ENCODE measurements around the gene LAMC2.

LAMC2 gene

GRCh38 chr1:183255073-183255472 is 69.0 kb downstream of the LAMC2 start:
- no peaks in the 10 kb centered on the region for H3K9me2 ChIP-seq (replicated peaks; ENCODE audit: insufficient read depth, low read length)
- H3K27me3 ChIP-seq (replicated peaks; ENCODE audit: insufficient read depth, low read length), result no peaks in the 10 kb centered on the region
- no peaks in the 10 kb centered on the region for H3F3A ChIP-seq (ENCODE audit: insufficient read depth, low read length)
- no peaks in the 10 kb centered on the region for H3K9me3 ChIP-seq (replicated peaks; ENCODE audit: insufficient read depth, low read length)
- H3K36me3 ChIP-seq (replicated peaks; ENCODE audit: insufficient read depth, low read length), result no peaks in the 10 kb centered on the region
- DNase-seq, result no peak
- H3K79me2 ChIP-seq (ENCODE audit: low read length), result no peaks in the 10 kb centered on the region
- no peak overlapping the region for H3K27ac ChIP-seq (ENCODE audit: low read length)
- TF ChIP-seq CTCF (IDR thresholded peaks at IDR 0.05; ENCODE audit: low read length) (no peak), EZH2 (optimal IDR thresholded peaks at IDR 0.05; ENCODE audit: low read depth, low read length) (no peak), EZH2phosphoT487 (IDR thresholded peaks at IDR 0.05; ENCODE audit: low read length) (no peak)
- no peaks in the 10 kb centered on the region for H4K20me1 ChIP-seq (ENCODE audit: insufficient read depth, low read length)
- H3K4me1 ChIP-seq (ENCODE audit: low read length), result no peaks in the 10 kb centered on the region
- H3K4me3 ChIP-seq (ENCODE audit: low read length), result no peak overlapping the region
- H3K4me2 ChIP-seq (ENCODE audit: low read depth, low read length), result no peak overlapping the region
- H3K9ac ChIP-seq (ENCODE audit: low read length), result no peak overlapping the region
- H2AFZ ChIP-seq (ENCODE audit: low read length), result no peak overlapping the region

- no peak overlapping the region for H2AFZ ChIP-seq (ENCODE audit: low read length)
- H3K4me1 ChIP-seq (ENCODE audit: low read length), result no peaks in the 10 kb centered on the region
- H3K27me3 ChIP-seq (replicated peaks; ENCODE audit: insufficient read depth, low read length), result no peaks in the 10 kb centered on the region
- no peak overlapping the region for H3K9ac ChIP-seq (ENCODE audit: low read length)
- H3F3A ChIP-seq (ENCODE audit: insufficient read depth, low read length), result no peaks in the 10 kb centered on the region
- H3K4me2 ChIP-seq (ENCODE audit: low read depth, low read length), result no peak overlapping the region
- no peak overlapping the region for H3K27ac ChIP-seq (ENCODE audit: low read length)
- H3K36me3 ChIP-seq (replicated peaks; ENCODE audit: insufficient read depth, low read length), result no peaks in the 10 kb centered on the region
- H3K9me3 ChIP-seq (replicated peaks; ENCODE audit: insufficient read depth, low read length), result no peaks in the 10 kb centered on the region
- no peaks in the 10 kb centered on the region for H4K20me1 ChIP-seq (ENCODE audit: insufficient read depth, low read length)
- no peak for DNase-seq
- no peaks in the 10 kb centered on the region for H3K9me2 ChIP-seq (replicated peaks; ENCODE audit: insufficient read depth, low read length)
- H3K4me3 ChIP-seq (ENCODE audit: low read length), result no peak overlapping the region
- no peaks in the 10 kb centered on the region for H3K79me2 ChIP-seq (ENCODE audit: low read length)
- TF ChIP-seq EZH2 (optimal IDR thresholded peaks at IDR 0.05; ENCODE audit: low read depth, low read length) (no peak), CTCF (IDR thresholded peaks at IDR 0.05; ENCODE audit: low read length) (no peak), EZH2phosphoT487 (IDR thresholded peaks at IDR 0.05; ENCODE audit: low read length) (no peak)
Measured at GRCh38 chr1:183259924-183260323, 73.9 kb downstream of the LAMC2 start.

GRCh38 chr1:183262628-183263200 is 76.7 kb downstream of the LAMC2 start:
- Histone ChIP-seq H3K9me2 (replicated peaks; ENCODE audit: insufficient read depth, low read length) (no peaks in the 10 kb centered on the region), H4K20me1 (ENCODE audit: insufficient read depth, low read length) (no peaks in the 10 kb centered on the region), H3F3A (ENCODE audit: insufficient read depth, low read length) (no peaks in the 10 kb centered on the region), H3K4me1 (ENCODE audit: low read length) (no peaks in the 10 kb centered on the region), H3K27ac (ENCODE audit: low read length) (no peak overlapping the region), H3K9ac (ENCODE audit: low read length) (no peak overlapping the region), H3K27me3 (replicated peaks; ENCODE audit: insufficient read depth, low read length) (no peaks in the 10 kb centered on the region), H3K4me2 (ENCODE audit: low read depth, low read length) (no peak overlapping the region), H3K79me2 (ENCODE audit: low read length) (no peaks in the 10 kb centered on the region), H3K9me3 (replicated peaks; ENCODE audit: insufficient read depth, low read length) (no peaks in the 10 kb centered on the region), H2AFZ (ENCODE audit: low read length) (no peak overlapping the region), H3K4me3 (ENCODE audit: low read length) (no peak overlapping the region), H3K36me3 (replicated peaks; ENCODE audit: insufficient read depth, low read length) (no peaks in the 10 kb centered on the region)
- DNase-seq, result no peak
- TF ChIP-seq EZH2phosphoT487 (IDR thresholded peaks at IDR 0.05; ENCODE audit: low read length) (no peak), CTCF (IDR thresholded peaks at IDR 0.05; ENCODE audit: low read length) (no peak), EZH2 (optimal IDR thresholded peaks at IDR 0.05; ENCODE audit: low read depth, low read length) (no peak)

Measured in MM.1S (cell line).